Liver (tissue), 9 donors: ENCODE measurements around the gene POLR3GL. TPM values are rescaled to one million over a fixed set of nuclear protein-coding genes. Genes with fewer than 3 reads are reported as not detected.

Experiments used
- DNase-seq: peaks from one replicate; pipeline ENCODE4 v3.0.0-alpha.2; 2017; ENCODE audit warnings: low spot score
- H3K27ac ChIP-seq, 2 donors: one replicate each; pipeline ENCODE4 v1.7.0; 2013; ENCODE audit warnings: inconsistent platforms in 2 of 2, low read length in 2 of 2, control low read depth in 1 of 2, low read depth in 1 of 2, mild to moderate bottlenecking in 1 of 2
- H3K27me3 ChIP-seq, 4 donors: one replicate each; pipeline versions ENCODE4 v1.6.1 to v1.7.0; 2013; ENCODE audit warnings: low read length in 3 of 4, inconsistent platforms in 1 of 4, mild to moderate bottlenecking in 1 of 4, moderate library complexity in 1 of 4; ENCODE audit not compliant: control insufficient read depth in 4 of 4, insufficient read depth in 4 of 4
- H3K36me3 ChIP-seq, 4 donors: one replicate each; pipeline versions ENCODE4 v1.6.1 to v1.7.0; 2013; ENCODE audit warnings: low read length in 3 of 4, mild to moderate bottlenecking in 3 of 4, low read depth in 1 of 4, moderate library complexity in 1 of 4; ENCODE audit not compliant: control insufficient read depth in 4 of 4, insufficient read depth in 3 of 4
- H3K4me1 ChIP-seq, 4 donors: one replicate each; pipeline versions ENCODE4 v1.6.1 to v1.7.0; 2013; ENCODE audit warnings: low read length in 3 of 4, mild to moderate bottlenecking in 3 of 4, moderate library complexity in 1 of 4; ENCODE audit not compliant: control insufficient read depth in 4 of 4, insufficient read depth in 4 of 4
- H3K4me3 ChIP-seq, 3 donors: one replicate each; pipeline versions ENCODE4 v1.6.1 to v1.7.0; 2013; ENCODE audit warnings: low read length in 3 of 3, control low read depth in 1 of 3, low read depth in 1 of 3, mild to moderate bottlenecking in 1 of 3
- H3K9ac ChIP-seq, 2 donors: one replicate each; pipeline ENCODE4 v1.7.0; 2013; ENCODE audit warnings: low read length in 2 of 2, mild to moderate bottlenecking in 2 of 2, moderate library complexity in 2 of 2, control low read depth in 1 of 2, low read depth in 1 of 2
- H3K9me3 ChIP-seq, 4 donors: one replicate each; pipeline versions ENCODE4 v1.6.1 to v1.7.0; 2013; ENCODE audit warnings: low read length in 3 of 4; ENCODE audit not compliant: control insufficient read depth in 4 of 4
- EGR1 ChIP-seq, 2 donors: IDR thresholded peaks; 2 replicates each; pipeline ENCODE4 v1.6.1; 2016 to 2018; ENCODE audit warnings: antibody characterized with exemption in 2 of 2, low read depth in 2 of 2
- FOXA1 ChIP-seq: IDR thresholded peaks from 2 replicates; pipeline ENCODE4 v1.6.1; 2016; ENCODE audit warnings: antibody characterized with exemption
- FOXA2 ChIP-seq: IDR thresholded peaks from 2 replicates; pipeline ENCODE4 v1.6.1; 2016; ENCODE audit warnings: antibody characterized with exemption
- GABPA ChIP-seq, 2 donors: IDR thresholded peaks in 1 of 2; conservative IDR thresholded peaks in 1 of 2; 2 replicates each; pipeline ENCODE4 v1.6.1; 2016; ENCODE audit warnings: antibody characterized with exemption in 2 of 2, mild to moderate bottlenecking in 1 of 2, moderate library complexity in 1 of 2
- HNF4A ChIP-seq, 2 donors: conservative IDR thresholded peaks; 2 replicates each; pipeline ENCODE4 v1.6.1; 2016; ENCODE audit warnings: antibody characterized with exemption in 2 of 2, mild to moderate bottlenecking in 2 of 2
- HNF4G ChIP-seq: IDR thresholded peaks from 2 replicates; pipeline ENCODE4 v1.6.1; 2016; ENCODE audit warnings: antibody characterized with exemption
- JUND ChIP-seq, 2 donors: IDR thresholded peaks; 2 replicates each; pipeline ENCODE4 v1.6.1; 2016; ENCODE audit warnings: antibody characterized with exemption in 2 of 2
- NR2F2 ChIP-seq: IDR thresholded peaks from 2 replicates; pipeline ENCODE4 v1.6.1; 2016; ENCODE audit warnings: antibody characterized with exemption
- RAD21 ChIP-seq, 2 donors: IDR thresholded peaks; 2 replicates each; pipeline ENCODE4 v1.6.1; 2016; ENCODE audit warnings: antibody characterized with exemption in 2 of 2, mild to moderate bottlenecking in 2 of 2
- RXRA ChIP-seq, 2 donors: IDR thresholded peaks; 2 replicates each; pipeline ENCODE4 v1.6.1; 2017 to 2018; ENCODE audit warnings: antibody characterized with exemption in 2 of 2, mild to moderate bottlenecking in 1 of 2
- SP1 ChIP-seq: IDR thresholded peaks from 2 replicates; pipeline ENCODE4 v1.6.1; 2018; ENCODE audit warnings: antibody characterized with exemption, mild to moderate bottlenecking
- TAF1 ChIP-seq: conservative IDR thresholded peaks from 2 replicates; pipeline ENCODE4 v1.6.1; 2016; ENCODE audit warnings: antibody characterized with exemption, mild to moderate bottlenecking
- YY1 ChIP-seq: IDR thresholded peaks from 2 replicates; pipeline ENCODE4 v1.6.1; 2016; ENCODE audit warnings: antibody characterized with exemption, mild to moderate bottlenecking
- WGBS: extraction: QIAGEN DNeasy Blood & Tissue Kit; methylation state at CpG from one replicate; pipeline ENCODE4 v1.1.7; 2013; 5-methylcytosine and 5-hydroxymethylcytosine counted together
- polyA plus RNA-seq, 2 donors: library from polyadenylated mRNA; stranded (reverse) in 1 of 2; unstranded in 1 of 2; fragments of 200-250 nt in 1 of 2; fragments of >200 nt in 1 of 2; fragmentation: Nextera tagmentation in 1 of 2; extraction: Ambion mirVana in 1 of 2; gene quantifications; one replicate each; pipeline versions ENCODE4 v1.2.1 to v1.2.3, GENCODE V29; 2013 to 2015
- total RNA-seq, 2 donors: library from RNA; depleted of rRNA; stranded (reverse); fragments of >200 nt; gene quantifications; one replicate each; pipeline ENCODE4 v1.2.3, GENCODE V29; 2014
- TF ChIP-seq, protein P1 (sequence below): fragments of 150-350 bp; IDR thresholded peaks from 2 replicates; pipeline ENCODE4 v1.5.1; 2017; ENCODE audit warnings: improper control_type of control experiment, low read depth, low read length; ENCODE audit not compliant: missing input control
- TF ChIP-seq, protein P2 (sequence below): IDR thresholded peaks from 2 replicates; pipeline ENCODE4 v1.6.1; 2016; ENCODE audit warnings: antibody characterized with exemption
- TF ChIP-seq, protein P3 (sequence below): IDR thresholded peaks from 2 replicates; pipeline ENCODE4 v1.6.1; 2016; ENCODE audit warnings: antibody characterized with exemption, mild to moderate bottlenecking
- TF ChIP-seq, protein P4 (sequence below): IDR thresholded peaks from 2 replicates; pipeline ENCODE4 v1.6.1; 2016; ENCODE audit warnings: antibody characterized with exemption
- TF ChIP-seq, protein P5 (sequence below): IDR thresholded peaks from 2 replicates; pipeline ENCODE4 v1.6.1; 2016; ENCODE audit warnings: antibody characterized with exemption
- donor health status: healthy.
- donor health status: healthy.
- donor health status: healthy.
- donor health status: healthy.
- donor health status: healthy.

POLR3GL gene
- total and polyA plus RNA-seq, 4 donors: 11.9 to 23.4 (median 16.2) TPM

DNA sequence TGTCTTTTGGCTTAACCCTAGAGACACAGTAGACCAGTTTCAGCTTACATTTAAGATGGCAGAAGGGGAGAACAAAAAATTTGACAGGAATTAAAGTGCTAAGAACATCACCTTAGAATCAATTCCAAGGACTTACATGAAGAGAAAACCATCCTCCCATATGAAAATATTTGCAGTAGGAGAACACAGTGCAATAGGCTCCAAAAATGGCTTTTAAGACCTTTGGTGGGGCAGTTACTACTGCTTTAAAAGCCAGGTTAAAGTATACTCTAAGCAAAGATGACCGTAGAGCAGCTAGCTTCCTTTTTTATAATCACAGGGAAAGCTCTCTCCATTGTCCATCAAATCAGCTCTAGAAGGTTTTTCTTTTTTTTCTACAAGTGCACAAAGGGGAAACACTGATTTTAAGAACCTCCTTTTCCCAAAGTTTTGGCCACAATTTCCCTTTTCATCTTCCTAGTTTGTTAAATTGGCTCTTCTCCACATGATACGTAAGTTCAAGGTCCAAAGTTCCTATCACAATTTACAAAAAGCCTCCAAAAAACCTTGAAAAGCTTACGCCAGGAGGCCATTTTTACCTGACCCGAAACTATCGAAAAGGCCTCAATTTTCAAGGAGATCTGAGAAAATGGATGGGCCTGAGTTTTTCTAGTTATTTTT, 28.6 kb downstream of the POLR3GL start:
- Histone ChIP-seq H3K4me1 (peaks cover 9 to 50% (median 33%) of the 10 kb centered on the region in 4 donors), H3K27ac (peak overlapping the region in 1 of 2 donors; percentile 79)

More for the DNA sequence above, 28.6 kb downstream of the POLR3GL start:
- Histone ChIP-seq H3K4me3 (peak overlapping the region in 2 of 3 donors; percentile 63 to 86), H3K9ac (peak overlapping the region in 1 of 2 donors; percentile 89), H3K36me3 (peaks cover 6 to 29% (median 20%) of the 10 kb centered on the region in 4 donors), H3K9me3 (no peaks in the 10 kb centered on the region), H3K27me3 (no peaks in the 10 kb centered on the region)
- no peak for DNase-seq
- WGBS: 23% methylated on average over 5 of the region's 5 CpGs
- no peak for TF ChIP-seq TAF1
- TF ChIP-seq, protein P1, sequence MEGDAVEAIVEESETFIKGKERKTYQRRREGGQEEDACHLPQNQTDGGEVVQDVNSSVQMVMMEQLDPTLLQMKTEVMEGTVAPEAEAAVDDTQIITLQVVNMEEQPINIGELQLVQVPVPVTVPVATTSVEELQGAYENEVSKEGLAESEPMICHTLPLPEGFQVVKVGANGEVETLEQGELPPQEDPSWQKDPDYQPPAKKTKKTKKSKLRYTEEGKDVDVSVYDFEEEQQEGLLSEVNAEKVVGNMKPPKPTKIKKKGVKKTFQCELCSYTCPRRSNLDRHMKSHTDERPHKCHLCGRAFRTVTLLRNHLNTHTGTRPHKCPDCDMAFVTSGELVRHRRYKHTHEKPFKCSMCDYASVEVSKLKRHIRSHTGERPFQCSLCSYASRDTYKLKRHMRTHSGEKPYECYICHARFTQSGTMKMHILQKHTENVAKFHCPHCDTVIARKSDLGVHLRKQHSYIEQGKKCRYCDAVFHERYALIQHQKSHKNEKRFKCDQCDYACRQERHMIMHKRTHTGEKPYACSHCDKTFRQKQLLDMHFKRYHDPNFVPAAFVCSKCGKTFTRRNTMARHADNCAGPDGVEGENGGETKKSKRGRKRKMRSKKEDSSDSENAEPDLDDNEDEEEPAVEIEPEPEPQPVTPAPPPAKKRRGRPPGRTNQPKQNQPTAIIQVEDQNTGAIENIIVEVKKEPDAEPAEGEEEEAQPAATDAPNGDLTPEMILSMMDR: no peak
- no peak for TF ChIP-seq EGR1 (IDR thresholded peaks at IDR 0.05; ENCODE audit: low read depth in 2 of 2)
- TF ChIP-seq, protein P2, sequence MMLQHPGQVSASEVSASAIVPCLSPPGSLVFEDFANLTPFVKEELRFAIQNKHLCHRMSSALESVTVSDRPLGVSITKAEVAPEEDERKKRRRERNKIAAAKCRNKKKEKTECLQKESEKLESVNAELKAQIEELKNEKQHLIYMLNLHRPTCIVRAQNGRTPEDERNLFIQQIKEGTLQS: no peak
- peak; percentile 15 for TF ChIP-seq NR2F2
- TF ChIP-seq, protein P3, sequence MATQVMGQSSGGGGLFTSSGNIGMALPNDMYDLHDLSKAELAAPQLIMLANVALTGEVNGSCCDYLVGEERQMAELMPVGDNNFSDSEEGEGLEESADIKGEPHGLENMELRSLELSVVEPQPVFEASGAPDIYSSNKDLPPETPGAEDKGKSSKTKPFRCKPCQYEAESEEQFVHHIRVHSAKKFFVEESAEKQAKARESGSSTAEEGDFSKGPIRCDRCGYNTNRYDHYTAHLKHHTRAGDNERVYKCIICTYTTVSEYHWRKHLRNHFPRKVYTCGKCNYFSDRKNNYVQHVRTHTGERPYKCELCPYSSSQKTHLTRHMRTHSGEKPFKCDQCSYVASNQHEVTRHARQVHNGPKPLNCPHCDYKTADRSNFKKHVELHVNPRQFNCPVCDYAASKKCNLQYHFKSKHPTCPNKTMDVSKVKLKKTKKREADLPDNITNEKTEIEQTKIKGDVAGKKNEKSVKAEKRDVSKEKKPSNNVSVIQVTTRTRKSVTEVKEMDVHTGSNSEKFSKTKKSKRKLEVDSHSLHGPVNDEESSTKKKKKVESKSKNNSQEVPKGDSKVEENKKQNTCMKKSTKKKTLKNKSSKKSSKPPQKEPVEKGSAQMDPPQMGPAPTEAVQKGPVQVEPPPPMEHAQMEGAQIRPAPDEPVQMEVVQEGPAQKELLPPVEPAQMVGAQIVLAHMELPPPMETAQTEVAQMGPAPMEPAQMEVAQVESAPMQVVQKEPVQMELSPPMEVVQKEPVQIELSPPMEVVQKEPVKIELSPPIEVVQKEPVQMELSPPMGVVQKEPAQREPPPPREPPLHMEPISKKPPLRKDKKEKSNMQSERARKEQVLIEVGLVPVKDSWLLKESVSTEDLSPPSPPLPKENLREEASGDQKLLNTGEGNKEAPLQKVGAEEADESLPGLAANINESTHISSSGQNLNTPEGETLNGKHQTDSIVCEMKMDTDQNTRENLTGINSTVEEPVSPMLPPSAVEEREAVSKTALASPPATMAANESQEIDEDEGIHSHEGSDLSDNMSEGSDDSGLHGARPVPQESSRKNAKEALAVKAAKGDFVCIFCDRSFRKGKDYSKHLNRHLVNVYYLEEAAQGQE: no peak
- TF ChIP-seq HNF4G: peak; percentile 65
- no peak for TF ChIP-seq GABPA (IDR thresholded peaks at IDR 0.05 in 1 of 2, conservative IDR thresholded peaks at IDR 0.05 in 1 of 2)
- TF ChIP-seq RAD21 (IDR thresholded peaks at IDR 0.05): no peak
- no peak for TF ChIP-seq JUND (IDR thresholded peaks at IDR 0.05)
- TF ChIP-seq HNF4A (conservative IDR thresholded peaks at IDR 0.05): peak; percentile 83 to 85
- peak; percentile 91 for TF ChIP-seq YY1
- TF ChIP-seq RXRA (IDR thresholded peaks at IDR 0.05): peak; percentile 18 to 39
- TF ChIP-seq SP1: peak; percentile 39
- TF ChIP-seq, protein P4, sequence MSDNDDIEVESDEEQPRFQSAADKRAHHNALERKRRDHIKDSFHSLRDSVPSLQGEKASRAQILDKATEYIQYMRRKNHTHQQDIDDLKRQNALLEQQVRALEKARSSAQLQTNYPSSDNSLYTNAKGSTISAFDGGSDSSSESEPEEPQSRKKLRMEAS: no peak
- no peak for TF ChIP-seq FOXA2
- no peak for TF ChIP-seq FOXA1
- TF ChIP-seq, protein P5, sequence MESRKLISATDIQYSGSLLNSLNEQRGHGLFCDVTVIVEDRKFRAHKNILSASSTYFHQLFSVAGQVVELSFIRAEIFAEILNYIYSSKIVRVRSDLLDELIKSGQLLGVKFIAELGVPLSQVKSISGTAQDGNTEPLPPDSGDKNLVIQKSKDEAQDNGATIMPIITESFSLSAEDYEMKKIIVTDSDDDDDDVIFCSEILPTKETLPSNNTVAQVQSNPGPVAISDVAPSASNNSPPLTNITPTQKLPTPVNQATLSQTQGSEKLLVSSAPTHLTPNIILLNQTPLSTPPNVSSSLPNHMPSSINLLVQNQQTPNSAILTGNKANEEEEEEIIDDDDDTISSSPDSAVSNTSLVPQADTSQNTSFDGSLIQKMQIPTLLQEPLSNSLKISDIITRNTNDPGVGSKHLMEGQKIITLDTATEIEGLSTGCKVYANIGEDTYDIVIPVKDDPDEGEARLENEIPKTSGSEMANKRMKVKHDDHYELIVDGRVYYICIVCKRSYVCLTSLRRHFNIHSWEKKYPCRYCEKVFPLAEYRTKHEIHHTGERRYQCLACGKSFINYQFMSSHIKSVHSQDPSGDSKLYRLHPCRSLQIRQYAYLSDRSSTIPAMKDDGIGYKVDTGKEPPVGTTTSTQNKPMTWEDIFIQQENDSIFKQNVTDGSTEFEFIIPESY: no peak
